Natural killer cell treated with Interleukin-12 subunit alpha and Interleukin-12 subunit beta and Interleukin-15 and Interleukin-18, amount 100 ng/mL, for 72 hours (primary cell): Measurements from ENCODE around the gene EIF3B. TPM values are rescaled to one million over a fixed set of nuclear protein-coding genes. Genes with fewer than 3 reads are reported as not detected.
"Not testable (repeated sequence)": the region's sequence is repeated elsewhere in the genome, so short reads cannot be mapped to it uniquely, and the experiment has no call there.

ENCODE experiments used
- ATAC-seq, 2 donors: fragments of 150-1000 bp; cut with Tn5 transposase in 1 of 2; sonication (Bioruptor Pico), chemical (Tn5 transposase) in 1 of 2; 2 replicates each; pipeline ENCODE4 v1.10.0; 2021
- DNase-seq: peaks from one replicate; pipeline ENCODE4 v3.0.0; 2022; ENCODE audit warnings: low spot score
- H3K27ac Mint-ChIP-seq, 2 donors: 1 replicate in 1 of 2; 2 replicates in 1 of 2; pipeline ENCODE4 v1.8.0; 2022; ENCODE audit warnings: mixed read lengths in 2 of 2, mild to moderate bottlenecking in 1 of 2, moderate library complexity in 1 of 2
- H3K27me3 Mint-ChIP-seq, 2 donors: 1 replicate in 1 of 2; 2 replicates in 1 of 2; pipeline ENCODE4 v1.8.0; 2022; ENCODE audit warnings: mixed read lengths in 2 of 2
- H3K36me3 Mint-ChIP-seq: one replicate; pipeline ENCODE4 v1.8.0; 2022; ENCODE audit warnings: mixed read lengths
- H3K4me1 Mint-ChIP-seq, 2 donors: 1 replicate in 1 of 2; 2 replicates in 1 of 2; pipeline ENCODE4 v1.8.0; 2022; ENCODE audit warnings: low read depth in 2 of 2, mixed read lengths in 2 of 2, mild to moderate bottlenecking in 1 of 2
- H3K4me3 Mint-ChIP-seq: one replicate; pipeline ENCODE4 v1.8.0; 2022; ENCODE audit warnings: mixed read lengths
- H3K9me3 Mint-ChIP-seq: 2 replicates; pipeline ENCODE4 v1.8.0; 2022; ENCODE audit warnings: mixed read lengths
- total RNA-seq, 2 donors: library from RNA; stranded (reverse); gene quantifications; one replicate each; pipeline ENCODE4 v1.2.3, GENCODE V29; 2022

The EIF3B gene
- total RNA-seq, 2 donors from 2014 or later, result 229 to 348 TPM

DNA sequence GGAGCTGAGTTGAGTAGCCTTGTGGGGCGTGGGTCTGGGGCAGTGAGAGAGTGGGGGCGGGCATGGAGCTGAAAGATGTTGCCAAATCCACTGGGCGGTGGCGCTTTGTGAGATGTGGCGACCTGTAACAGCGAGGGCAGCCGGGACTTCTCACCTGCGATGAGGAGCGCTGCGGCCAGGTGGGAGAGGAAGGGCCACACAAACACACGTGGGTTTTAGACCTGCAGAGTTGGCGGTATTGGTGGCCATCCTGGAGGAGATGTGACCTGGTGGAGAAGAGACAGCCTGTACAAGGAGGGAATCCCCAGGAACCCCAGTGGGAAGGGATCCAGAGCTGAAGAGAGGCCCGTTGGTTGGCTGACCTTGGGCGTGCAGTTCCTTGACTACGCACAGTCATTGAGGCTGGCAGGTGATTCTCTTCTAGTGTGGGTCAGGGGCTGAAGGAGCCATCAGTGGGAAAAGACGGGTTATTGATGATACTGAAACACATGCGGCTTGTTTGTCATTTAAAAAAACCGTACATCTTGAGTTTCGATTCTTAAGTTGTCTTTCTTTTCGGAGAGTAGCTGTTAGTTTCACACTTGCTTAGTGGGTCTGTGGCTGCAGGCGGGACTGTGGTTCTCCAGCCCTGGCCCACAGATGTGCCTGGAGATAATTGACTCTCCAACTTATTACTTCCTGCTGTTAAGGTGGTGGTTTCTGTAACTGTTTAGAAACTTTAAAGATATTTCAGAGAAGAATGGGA is 51.1 kb downstream of the EIF3B start:
- Mint-ChIP-seq H3K4me1 (peaks cover 58 to 60% of the 10 kb centered on the region in 2 donors), H3K9me3 (no peaks in the 10 kb centered on the region), H3K27ac (peak overlapping the region; percentile 84 to 92), H3K36me3 (no peaks in the 10 kb centered on the region), H3K4me3 (peak overlapping the region; percentile 83), H3K27me3 (no peaks in the 10 kb centered on the region)
- ATAC-seq, result peak; percentile 71 to 76
- peak; percentile 88 for DNase-seq

DNA sequence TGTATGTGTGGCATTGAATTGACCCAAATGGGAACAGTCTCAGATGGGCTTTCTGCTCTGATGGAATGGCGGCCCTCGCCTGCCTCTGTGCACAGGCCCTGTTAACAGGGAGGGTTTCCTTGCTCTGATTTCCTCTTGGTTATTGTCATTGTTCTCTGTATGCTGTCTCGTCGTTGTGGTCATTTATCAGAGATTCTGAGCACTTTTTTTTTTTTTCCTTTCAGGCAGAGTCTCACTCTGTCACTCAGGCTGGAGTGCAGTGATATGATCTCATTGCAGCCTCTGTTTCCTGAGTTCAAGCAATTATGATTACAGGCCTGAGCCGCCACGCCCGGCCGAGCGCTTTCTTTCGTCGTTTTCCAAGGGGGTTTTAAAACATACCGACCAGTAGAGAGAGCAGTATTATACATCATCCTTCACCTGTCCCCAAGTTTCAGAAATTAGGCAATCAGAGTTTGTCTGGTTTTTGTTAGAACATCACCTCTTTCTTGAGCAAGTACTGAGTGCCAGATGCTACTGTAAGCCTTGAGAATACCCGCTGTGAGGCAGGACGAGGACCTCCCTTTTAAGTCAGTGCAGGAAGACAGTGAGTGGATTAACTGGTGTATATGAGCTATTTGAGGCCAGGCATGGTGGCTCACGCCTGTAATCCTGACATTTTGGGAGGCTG is 55.3 kb downstream of the EIF3B start:
- Mint-ChIP-seq H3K9me3 (no peaks in the 10 kb centered on the region), H3K4me1 (peaks cover 68 to 86% of the 10 kb centered on the region in 2 donors), H3K27ac (peak overlapping the region; percentile 90 to 94), H3K27me3 (no peaks in the 10 kb centered on the region), H3K4me3 (peak overlapping the region; percentile 83), H3K36me3 (no peaks in the 10 kb centered on the region)
- ATAC-seq, result peak; percentile 59
- DNase-seq, result no peak

DNA sequence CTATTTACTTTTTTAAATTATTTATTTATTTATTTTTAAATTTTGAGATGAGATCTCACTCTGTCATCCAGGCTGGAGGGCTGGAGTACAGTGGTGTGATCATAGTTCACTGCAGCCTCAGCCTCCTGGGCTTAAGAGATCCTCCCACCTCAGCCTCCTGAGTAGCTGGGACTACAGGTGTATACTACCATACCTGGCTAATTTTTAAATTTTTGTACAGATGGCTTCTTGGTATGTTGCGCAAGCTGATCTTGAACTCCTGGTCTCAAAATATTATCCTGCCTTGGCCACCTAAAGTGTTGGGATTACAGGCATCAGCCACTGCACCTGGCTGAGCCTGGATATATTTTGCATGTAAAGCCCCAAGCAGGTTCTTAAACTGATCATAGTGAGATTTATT is 56.4 kb downstream of the EIF3B start:
- ATAC-seq (no peak), DNase-seq (no peak)
- Mint-ChIP-seq H3K4me1 (peaks cover 58 to 77% of the 10 kb centered on the region in 2 donors), H3K36me3 (no peaks in the 10 kb centered on the region), H3K9me3 (no peaks in the 10 kb centered on the region), H3K27ac (peak overlapping the region; percentile 90 to 94), H3K4me3 (peak overlapping the region; percentile 83), H3K27me3 (no peaks in the 10 kb centered on the region)

DNA sequence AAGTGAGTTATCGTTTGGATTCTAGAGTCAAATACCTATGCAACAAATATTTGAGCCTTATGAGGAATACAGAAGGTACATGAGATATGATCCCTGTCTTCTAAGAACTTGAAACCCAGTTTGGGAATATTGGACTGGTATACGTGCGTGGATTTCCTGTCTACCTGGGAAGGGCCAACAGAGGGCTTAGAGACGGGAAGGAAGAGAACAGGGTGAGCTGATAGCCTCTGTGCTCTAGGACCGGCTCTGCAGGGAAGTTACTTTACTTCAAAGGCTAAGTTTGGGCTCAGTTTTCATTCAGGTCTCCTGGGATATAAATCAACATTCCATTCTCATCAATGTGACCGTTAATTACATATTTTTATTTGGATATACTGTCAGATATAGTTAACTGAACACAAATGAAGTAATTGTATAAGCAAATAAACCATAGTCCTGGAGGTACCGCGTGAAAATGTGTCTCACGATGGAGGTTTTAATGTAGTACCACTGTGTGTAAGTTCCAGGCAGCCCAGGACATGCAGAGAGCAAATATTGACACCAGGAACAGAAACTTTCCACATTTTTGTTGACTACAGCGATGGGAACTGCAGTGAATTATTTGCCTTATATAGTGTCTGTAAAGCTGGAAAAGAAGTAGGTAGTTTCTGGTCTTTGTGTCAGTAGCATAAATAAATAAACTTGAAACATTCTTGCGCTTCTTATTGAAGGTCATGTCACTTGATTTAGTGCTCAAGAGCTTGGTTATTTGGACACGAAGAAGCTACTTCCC is 57.4 kb downstream of the EIF3B start:
- H3K9me3 Mint-ChIP-seq, result no peaks in the 10 kb centered on the region
- H3K27ac Mint-ChIP-seq, result peak overlapping the region; percentile 92
- H3K4me3 Mint-ChIP-seq, result peak overlapping the region; percentile 76
- no peaks in the 10 kb centered on the region for H3K36me3 Mint-ChIP-seq
- no peak for DNase-seq
- H3K4me1 Mint-ChIP-seq, result peaks cover 57 to 76% of the 10 kb centered on the region in 2 donors
- no peak for ATAC-seq
- H3K27me3 Mint-ChIP-seq, result no peaks in the 10 kb centered on the region

DNA sequence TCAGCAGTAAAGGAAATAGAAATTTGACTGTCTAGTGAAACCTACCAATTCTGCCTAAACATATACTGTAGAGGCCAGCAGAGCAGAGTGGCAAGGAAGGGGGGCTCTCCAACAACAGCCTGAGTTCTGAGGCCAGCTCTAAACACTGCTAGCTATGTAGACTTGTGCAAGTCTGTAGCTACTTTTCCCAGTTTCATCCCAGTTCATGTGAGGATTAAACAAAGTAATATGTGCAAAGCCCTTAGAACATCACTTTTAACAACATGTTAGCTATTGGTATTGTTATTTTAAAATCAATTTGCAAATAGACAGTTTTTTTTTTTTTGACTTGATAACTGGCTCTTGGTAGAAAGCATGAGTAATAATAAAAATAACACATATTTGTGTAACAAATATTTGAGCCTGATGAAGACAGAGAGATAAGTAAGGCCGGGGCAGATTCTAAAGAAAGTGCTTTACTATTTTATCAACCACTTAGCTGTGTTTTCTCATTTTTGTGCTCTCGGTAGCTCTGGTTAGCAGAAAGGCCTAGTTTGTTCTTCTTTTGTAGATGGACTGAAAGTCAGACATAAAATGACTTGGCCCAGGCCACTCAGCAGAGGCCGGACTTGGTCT is 58.1 kb downstream of the EIF3B start:
- H3K27me3 Mint-ChIP-seq, result no peaks in the 10 kb centered on the region
- DNase-seq (no peak), ATAC-seq (no peak)
- peaks cover 60 to 77% of the 10 kb centered on the region in 2 donors for H3K4me1 Mint-ChIP-seq
- H3K9me3 Mint-ChIP-seq, result no peaks in the 10 kb centered on the region
- H3K27ac Mint-ChIP-seq, result peak overlapping the region; percentile 92
- peak overlapping the region; percentile 76 for H3K4me3 Mint-ChIP-seq
- no peaks in the 10 kb centered on the region for H3K36me3 Mint-ChIP-seq

DNA sequence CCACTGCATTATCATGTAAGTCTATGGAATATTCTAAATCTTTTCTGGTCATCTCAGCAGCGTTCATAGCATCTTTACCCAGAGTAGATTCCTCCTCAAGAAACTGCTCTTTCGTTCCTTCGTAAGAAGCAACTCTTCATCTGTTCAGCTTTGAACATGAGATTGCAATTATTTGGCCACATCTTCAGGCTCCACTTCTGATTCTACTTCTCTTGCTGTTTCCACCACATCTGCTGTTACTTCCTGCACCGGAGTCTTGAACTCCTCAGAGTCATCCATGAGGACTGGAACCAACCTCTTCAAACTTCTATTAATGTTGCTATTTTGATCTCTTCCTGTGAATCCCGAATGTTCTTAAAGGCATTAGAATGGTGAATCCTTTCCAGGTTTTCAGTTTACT is 61.4 kb downstream of the EIF3B start:
- Mint-ChIP-seq H3K4me3 (peak overlapping the region; percentile 26), H3K4me1 (peaks cover 52 to 63% of the 10 kb centered on the region in 2 donors), H3K36me3 (no peaks in the 10 kb centered on the region), H3K9me3 (no peaks in the 10 kb centered on the region), H3K27me3 (no peaks in the 10 kb centered on the region), H3K27ac (peak overlapping the region; percentile 49 to 68)
- DNase-seq (no peak), ATAC-seq (no peak)

DNA sequence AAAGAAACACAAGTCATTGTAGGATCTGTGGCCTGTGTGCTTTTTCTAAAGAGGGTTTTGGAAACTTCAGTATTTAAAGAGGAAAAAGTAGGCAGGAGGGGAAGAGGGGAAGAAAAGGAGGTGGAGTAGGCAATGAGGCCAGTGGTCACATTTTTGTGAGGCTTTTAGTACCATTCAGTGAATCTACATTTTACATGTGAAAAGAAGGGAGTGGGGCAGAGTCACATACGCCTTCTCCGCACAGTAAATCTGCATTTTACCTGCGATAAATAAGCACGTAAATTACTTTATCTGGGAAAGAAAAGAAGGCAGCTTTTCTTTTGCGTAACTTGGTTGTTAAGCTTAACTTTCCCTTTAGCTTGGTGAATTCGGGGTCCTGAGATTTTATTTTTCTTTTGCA is 62.0 kb downstream of the EIF3B start:
- H3K27ac Mint-ChIP-seq, result peak overlapping the region; percentile 49 to 68
- ATAC-seq, result no peak
- H3K4me3 Mint-ChIP-seq, result peak overlapping the region; percentile 26
- DNase-seq, result no peak
- H3K36me3 Mint-ChIP-seq, result no peaks in the 10 kb centered on the region
- H3K9me3 Mint-ChIP-seq, result no peaks in the 10 kb centered on the region
- H3K4me1 Mint-ChIP-seq, result peaks cover 52 to 62% of the 10 kb centered on the region in 2 donors
- H3K27me3 Mint-ChIP-seq, result no peaks in the 10 kb centered on the region

DNA sequence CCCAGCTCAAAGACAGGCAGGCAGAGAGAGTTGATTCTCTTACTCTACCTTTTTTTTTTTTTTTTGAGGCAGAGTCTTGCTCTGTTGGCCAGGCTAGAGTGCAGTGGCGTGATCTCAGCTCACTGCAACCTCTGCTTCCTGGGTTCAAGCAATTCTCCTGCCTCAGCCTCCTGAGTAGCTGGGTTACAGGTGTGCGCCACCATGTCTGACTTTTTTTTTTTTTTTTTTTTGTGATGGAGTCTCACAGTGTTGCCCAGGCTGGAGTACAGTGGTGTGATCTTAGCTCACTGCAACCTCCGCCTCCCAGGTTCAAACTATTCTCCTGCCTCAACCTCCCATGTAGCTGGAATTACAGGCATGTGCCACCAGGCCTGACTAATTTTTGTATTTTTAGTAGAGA is 62.6 kb downstream of the EIF3B start:
- not testable (repeated sequence) for DNase-seq, ATAC-seq, H3K4me3 Mint-ChIP-seq, H3K36me3 Mint-ChIP-seq, H3K27me3 Mint-ChIP-seq, H3K9me3 Mint-ChIP-seq
- Mint-ChIP-seq H3K27ac (peak overlapping the region; percentile 83 to 91), H3K4me1 (peaks cover 53 to 62% of the 10 kb centered on the region in 2 donors)

DNA sequence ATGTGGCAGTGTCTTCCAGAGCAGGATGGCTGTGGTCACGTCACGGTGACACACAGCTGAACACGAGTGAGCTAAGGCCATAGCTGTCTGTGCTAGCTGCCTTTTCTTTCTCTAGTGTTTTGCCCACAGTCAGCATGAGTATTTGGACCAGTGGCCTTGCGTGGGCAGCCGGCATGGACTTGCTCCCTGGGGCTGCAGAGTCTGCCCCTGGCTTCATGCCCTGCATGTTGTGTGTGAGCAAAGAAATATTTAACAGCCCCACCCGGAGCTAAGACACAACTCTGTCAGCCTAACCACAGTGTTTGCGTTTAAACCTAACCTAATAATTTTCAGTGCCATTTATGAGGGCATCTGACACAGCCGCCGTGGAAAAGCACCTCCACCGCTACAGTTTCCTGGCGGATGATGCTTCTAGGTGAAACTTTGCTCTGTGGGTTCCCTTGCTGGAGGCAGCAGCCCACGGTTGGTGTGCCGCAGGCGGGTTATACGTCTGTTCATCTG is 63.4 kb downstream of the EIF3B start:
- Mint-ChIP-seq H3K4me1 (peaks cover 49 to 55% of the 10 kb centered on the region in 2 donors), H3K27me3 (no peaks in the 10 kb centered on the region), H3K36me3 (no peaks in the 10 kb centered on the region), H3K4me3 (peak overlapping the region; percentile 77), H3K9me3 (no peaks in the 10 kb centered on the region), H3K27ac (peak overlapping the region; percentile 83 to 91)
- peak; percentile 79 for DNase-seq
- peak; percentile 84 to 88 for ATAC-seq

DNA sequence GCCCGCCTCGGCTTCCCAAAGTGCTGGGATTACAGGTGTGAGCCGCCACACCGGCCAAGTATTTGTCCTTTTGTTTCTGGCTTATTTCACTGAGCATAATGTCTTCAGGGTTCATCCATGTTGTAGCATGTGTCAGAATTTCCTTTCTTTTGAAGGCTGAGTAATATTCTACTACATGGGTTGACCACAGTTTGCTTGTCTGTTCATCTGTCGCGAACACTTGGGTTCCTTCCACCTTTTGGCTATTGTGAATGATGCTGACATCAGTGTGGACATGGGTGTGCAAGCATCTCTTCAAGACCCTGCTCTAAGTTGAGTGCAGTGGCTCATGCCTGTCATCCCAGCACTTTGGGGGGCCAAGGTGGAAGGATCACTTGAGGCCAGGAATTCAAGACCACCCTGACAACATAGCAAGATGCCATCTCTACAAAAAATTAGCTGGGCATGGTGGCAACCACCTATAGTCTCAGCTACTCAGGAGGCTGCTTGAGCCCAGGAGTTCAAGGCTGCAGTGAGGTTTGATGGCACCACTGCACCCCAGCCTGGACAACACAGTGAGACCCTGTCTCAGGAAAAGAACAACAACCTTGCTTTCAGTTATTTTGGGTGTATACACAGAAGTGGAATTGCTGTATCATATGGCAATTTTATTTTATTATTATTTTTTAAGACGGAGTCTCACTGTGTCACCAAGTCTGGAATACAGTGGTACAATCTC is 65.7 kb downstream of the EIF3B start:
- H3K4me1 Mint-ChIP-seq, result peaks cover 38 to 41% of the 10 kb centered on the region in 2 donors
- DNase-seq (no peak), ATAC-seq (peak in 1 of 2 donors; percentile 68)
- no peaks in the 10 kb centered on the region for H3K27me3 Mint-ChIP-seq
- H3K27ac Mint-ChIP-seq, result peak overlapping the region; percentile 31 to 62
- peak overlapping the region; percentile 60 for H3K4me3 Mint-ChIP-seq
- no peaks in the 10 kb centered on the region for H3K36me3 Mint-ChIP-seq
- H3K9me3 Mint-ChIP-seq, result no peaks in the 10 kb centered on the region

DNA sequence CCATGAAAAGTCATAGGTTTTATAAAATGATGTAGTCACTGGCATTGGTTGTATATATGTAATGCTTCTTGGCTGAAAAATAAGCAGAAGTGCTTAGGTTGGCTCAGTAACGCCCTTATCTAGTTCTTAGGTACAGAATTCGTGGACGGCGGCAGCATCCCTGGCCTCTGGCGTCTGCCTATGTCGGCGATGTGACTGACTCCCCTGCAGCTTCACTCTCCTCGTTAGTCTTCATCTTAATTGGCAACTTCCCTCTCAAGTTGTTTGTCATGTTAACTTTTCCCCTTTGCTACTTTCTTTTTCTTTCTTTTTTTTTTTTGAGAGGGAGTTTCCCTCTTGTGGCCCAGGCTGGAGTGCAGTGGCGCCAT is 67.3 kb downstream of the EIF3B start:
- no peak for DNase-seq
- H3K9me3 Mint-ChIP-seq, result no peaks in the 10 kb centered on the region
- H3K4me1 Mint-ChIP-seq, result peaks cover 38 to 46% of the 10 kb centered on the region in 2 donors
- H3K27me3 Mint-ChIP-seq, result no peaks in the 10 kb centered on the region
- no peak for ATAC-seq
- H3K4me3 Mint-ChIP-seq, result no peak overlapping the region
- H3K27ac Mint-ChIP-seq, result no peak overlapping the region
- no peaks in the 10 kb centered on the region for H3K36me3 Mint-ChIP-seq

DNA sequence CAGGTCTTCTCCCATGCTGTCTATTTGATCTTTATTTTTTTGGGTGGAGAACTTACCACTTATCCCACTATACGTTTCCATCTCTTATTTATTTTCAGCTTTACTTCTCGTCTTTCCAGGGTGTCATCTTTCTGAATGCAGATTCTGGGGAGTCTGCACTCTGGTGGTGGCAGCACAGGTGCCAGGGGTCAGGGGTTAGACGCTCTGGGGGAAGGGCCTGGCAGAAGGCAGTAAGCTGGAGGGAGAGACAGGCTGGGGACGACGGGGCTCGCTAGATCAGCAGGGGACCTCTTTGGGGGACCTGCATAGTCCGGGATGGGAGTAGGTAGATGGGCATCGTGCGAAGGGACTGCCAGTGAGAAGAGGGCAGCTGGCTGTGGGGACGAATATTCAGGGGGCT is 71.1 kb downstream of the EIF3B start:
- H3K9me3 Mint-ChIP-seq, result peaks cover under 1% of the 10 kb centered on the region
- H3K4me1 Mint-ChIP-seq, result peaks cover 42 to 45% of the 10 kb centered on the region in 2 donors
- peak overlapping the region; percentile 2 to 44 for H3K27ac Mint-ChIP-seq
- H3K4me3 Mint-ChIP-seq, result no peak overlapping the region
- H3K27me3 Mint-ChIP-seq, result no peaks in the 10 kb centered on the region
- ATAC-seq (no peak), DNase-seq (no peak)
- H3K36me3 Mint-ChIP-seq, result peaks cover under 1% of the 10 kb centered on the region
